Measurements from ENCODE around the gene PPP2R2C. TPM values are rescaled to one million over a fixed set of nuclear protein-coding genes. Genes with fewer than 3 reads are reported as not detected.

The PPP2R2C gene
- total and polyA plus RNA-seq, 7 experiments from 2014 or later, result not detected

DNA sequence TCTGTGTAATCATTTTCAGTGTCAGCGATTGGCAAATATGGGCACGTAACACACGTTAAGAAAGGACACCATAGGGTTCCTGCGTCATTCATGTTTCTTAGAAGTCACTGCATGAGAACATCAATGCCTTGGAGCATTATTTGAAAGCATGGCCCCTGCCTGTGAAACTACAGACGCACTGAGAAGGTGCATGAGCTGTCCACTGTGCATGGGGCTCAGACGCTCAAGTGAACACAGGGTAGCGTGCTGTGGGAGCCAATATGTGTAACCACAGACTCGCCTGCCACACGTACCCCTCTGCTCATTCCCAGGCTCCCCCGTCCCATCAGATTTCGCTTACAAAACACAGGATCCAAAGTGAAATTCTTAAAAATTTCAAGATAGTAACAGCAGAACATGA lies 6.5 kb downstream of the PPP2R2C start:
- H3K9me3 ChIP-seq (ENCODE audit: control insufficient read depth in 2 of 3, low read length in 3 of 3), result no peaks in the 10 kb centered on the region
- intact Hi-C loops (cut with micrococcal nuclease), result no loop called here
- no peak overlapping the region for H3K4me3 ChIP-seq (ENCODE audit: low read length)
- H3K27ac Mint-ChIP-seq, result no peak overlapping the region
- ATAC-seq (no peak), DNase-seq (no peak)
- H3K4me3 Mint-ChIP-seq, result no peak overlapping the region
- no peaks in the 10 kb centered on the region for H3K36me3 Mint-ChIP-seq
- CTCF ChIA-PET, result no interaction called here
- H3K4me1 Mint-ChIP-seq, result peaks cover 0 to 9% (median 5%) of the 10 kb centered on the region in 7 donors
- peaks cover 0 to 2% (median 0%) of the 10 kb centered on the region in 11 donors for H3K9me3 Mint-ChIP-seq
- H3K36me3 ChIP-seq (ENCODE audit: control insufficient read depth in 2 of 3, insufficient read depth in 3 of 3, low read length in 3 of 3), result no peaks in the 10 kb centered on the region
- H3K27me3 Mint-ChIP-seq, result peaks cover 32 to 73% (median 55%) of the 10 kb centered on the region in 5 donors
- POLR2A ChIA-PET, result no interaction called here
- no peak overlapping the region for H3K27ac ChIP-seq (ENCODE audit: low read depth, low read length)
- no peaks in the 10 kb centered on the region for H3K4me1 ChIP-seq (ENCODE audit: control insufficient read depth in 2 of 2, insufficient read depth in 2 of 2, low read length in 2 of 2)
- no peaks in the 10 kb centered on the region for H3K27me3 ChIP-seq (ENCODE audit: control insufficient read depth in 2 of 2, insufficient read depth in 2 of 2, low read length in 2 of 2)

DNA sequence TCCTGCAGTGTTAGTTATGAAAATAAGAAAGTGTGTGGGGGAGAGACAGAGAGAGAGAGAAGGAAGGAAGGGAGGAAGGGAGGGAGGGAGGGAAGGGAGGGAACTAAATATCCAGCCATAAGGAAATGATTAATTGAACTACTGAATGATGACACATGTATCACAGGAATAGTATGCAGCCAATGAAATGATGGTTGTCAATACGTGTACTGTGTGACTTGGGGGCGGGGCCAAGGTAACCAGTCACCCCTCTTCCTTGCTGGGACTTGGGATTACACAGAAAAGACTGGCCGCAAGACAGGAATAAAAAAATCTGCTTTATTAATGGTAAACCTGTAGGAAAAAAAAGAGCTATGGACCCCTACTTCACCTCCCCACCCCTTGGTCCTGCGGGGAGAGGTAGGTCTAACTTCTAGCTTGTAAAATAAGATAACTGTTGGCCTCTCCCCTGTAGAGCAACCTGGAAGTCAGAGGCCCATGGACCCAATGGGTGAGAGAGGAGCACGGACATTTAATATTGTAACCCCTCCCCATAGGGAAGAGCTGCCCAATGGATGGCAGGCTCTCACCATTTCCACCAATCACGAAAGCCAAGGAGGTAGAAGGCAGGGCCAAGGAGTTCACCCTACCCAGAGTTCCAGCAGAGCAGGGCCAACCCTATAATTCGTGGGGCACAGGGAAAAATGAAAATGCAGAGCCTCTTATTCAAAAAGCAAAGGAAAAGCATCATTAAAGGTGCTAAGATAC lies 7.4 kb downstream of the PPP2R2C start:
- no peak overlapping the region for H3K4me3 ChIP-seq (ENCODE audit: low read length)
- no peak for DNase-seq
- ChIA-PET CTCF (no interaction called here), POLR2A (no interaction called here)
- Mint-ChIP-seq H3K27me3 (peaks cover 29 to 75% (median 58%) of the 10 kb centered on the region in 5 donors), H3K36me3 (no peaks in the 10 kb centered on the region), H3K9me3 (peaks cover 0 to 3% (median 0%) of the 10 kb centered on the region in 11 donors), H3K4me1 (peaks cover 0 to 6% (median under 1%) of the 10 kb centered on the region in 7 donors), H3K27ac (no peak overlapping the region), H3K4me3 (no peak overlapping the region)
- no peaks in the 10 kb centered on the region for H3K4me1 ChIP-seq (ENCODE audit: control insufficient read depth in 2 of 2, insufficient read depth in 2 of 2, low read length in 2 of 2)
- intact Hi-C loops (cut with micrococcal nuclease), result no loop called here
- no peak overlapping the region for H3K27ac ChIP-seq (ENCODE audit: low read depth, low read length)
- no peaks in the 10 kb centered on the region for H3K27me3 ChIP-seq (ENCODE audit: control insufficient read depth in 2 of 2, insufficient read depth in 2 of 2, low read length in 2 of 2)
- no peaks in the 10 kb centered on the region for H3K36me3 ChIP-seq (ENCODE audit: control insufficient read depth in 2 of 3, insufficient read depth in 3 of 3, low read length in 3 of 3)
- no peaks in the 10 kb centered on the region for H3K9me3 ChIP-seq (ENCODE audit: control insufficient read depth in 2 of 3, low read length in 3 of 3)
- no peak for ATAC-seq

- intact Hi-C loops (cut with micrococcal nuclease), result no loop called here
- ATAC-seq (no peak), DNase-seq (no peak)
- H3K27me3 ChIP-seq (ENCODE audit: control insufficient read depth in 2 of 2, insufficient read depth in 2 of 2, low read length in 2 of 2), result no peaks in the 10 kb centered on the region
- ChIA-PET CTCF (no interaction called here), POLR2A (no interaction called here)
- H3K4me1 ChIP-seq (ENCODE audit: control insufficient read depth in 2 of 2, insufficient read depth in 2 of 2, low read length in 2 of 2), result no peaks in the 10 kb centered on the region
- H3K36me3 Mint-ChIP-seq, result no peaks in the 10 kb centered on the region
- no peak overlapping the region for H3K27ac Mint-ChIP-seq
- peaks cover 17 to 72% (median 54%) of the 10 kb centered on the region in 5 donors for H3K27me3 Mint-ChIP-seq
- H3K4me3 ChIP-seq (ENCODE audit: low read length), result no peak overlapping the region
- no peaks in the 10 kb centered on the region for H3K4me1 Mint-ChIP-seq
- H3K9me3 ChIP-seq (ENCODE audit: control insufficient read depth in 2 of 3, low read length in 3 of 3), result peaks cover 0 to 11% (median 0%) of the 10 kb centered on the region in 3 experiments
- H3K27ac ChIP-seq (ENCODE audit: low read depth, low read length), result no peak overlapping the region
- H3K9me3 Mint-ChIP-seq, result peaks cover 0 to 15% (median 8%) of the 10 kb centered on the region in 11 donors
- no peaks in the 10 kb centered on the region for H3K36me3 ChIP-seq (ENCODE audit: control insufficient read depth in 2 of 3, insufficient read depth in 3 of 3, low read length in 3 of 3)
- no peak overlapping the region for H3K4me3 Mint-ChIP-seq
These were observed 8.8 kb downstream of the PPP2R2C start for GRCh38 chr4:6463311-6464289.

DNA sequence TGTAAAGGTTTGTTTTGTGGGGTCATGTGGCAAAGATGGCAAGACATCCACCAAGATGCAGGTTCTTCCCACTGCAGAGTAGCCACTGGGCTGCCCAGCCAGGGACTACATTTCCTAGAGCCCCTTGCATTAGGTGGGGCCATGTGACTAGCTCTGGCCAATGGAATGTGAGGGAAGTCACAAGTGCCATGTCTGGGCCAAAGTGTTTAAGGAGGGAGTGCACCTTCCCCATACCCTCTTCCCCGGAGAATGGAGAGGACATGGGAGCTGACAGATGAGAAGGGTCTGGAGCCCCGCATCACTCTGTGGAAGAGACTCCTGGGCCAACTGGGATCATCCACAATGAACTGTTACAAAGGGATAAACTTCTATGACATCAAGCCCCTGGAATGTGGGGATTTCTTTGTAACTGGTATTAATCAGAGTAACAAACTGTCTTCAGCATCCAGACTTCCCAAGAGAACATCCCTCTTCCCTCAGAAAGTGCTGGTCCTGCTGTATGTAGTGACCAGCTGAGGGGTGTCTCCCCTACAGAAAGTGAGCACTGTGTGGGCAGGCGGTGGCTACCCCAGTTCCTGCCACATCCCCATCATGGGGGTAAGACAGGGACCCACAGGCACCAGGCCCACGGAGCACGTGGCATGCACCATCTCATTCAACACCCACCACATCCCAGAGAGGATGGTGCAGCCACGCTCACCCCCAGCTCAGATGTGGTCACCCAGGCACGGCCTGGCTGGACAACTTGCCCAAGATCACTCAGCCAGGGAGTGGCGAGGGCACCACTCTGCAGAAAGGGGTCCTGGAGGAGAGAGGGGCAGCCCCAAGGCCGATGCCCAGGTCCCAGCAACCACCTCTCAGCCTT lies 10.9 kb downstream of the PPP2R2C start:
- Mint-ChIP-seq H3K4me1 (no peaks in the 10 kb centered on the region), H3K27me3 (peaks cover 4 to 66% (median 49%) of the 10 kb centered on the region in 5 donors), H3K36me3 (no peaks in the 10 kb centered on the region), H3K27ac (no peak overlapping the region), H3K9me3 (peaks cover 0 to 25% (median 9%) of the 10 kb centered on the region in 11 donors), H3K4me3 (no peak overlapping the region)
- DNase-seq, result no peak
- ChIA-PET POLR2A (no interaction called here), CTCF (no interaction called here)
- no peak overlapping the region for H3K4me3 ChIP-seq (ENCODE audit: low read length)
- no peaks in the 10 kb centered on the region for H3K27me3 ChIP-seq (ENCODE audit: control insufficient read depth in 2 of 2, insufficient read depth in 2 of 2, low read length in 2 of 2)
- intact Hi-C loops (cut with micrococcal nuclease), result no loop called here
- no peak overlapping the region for H3K27ac ChIP-seq (ENCODE audit: low read depth, low read length)
- no peaks in the 10 kb centered on the region for H3K36me3 ChIP-seq (ENCODE audit: control insufficient read depth in 2 of 3, insufficient read depth in 3 of 3, low read length in 3 of 3)
- H3K4me1 ChIP-seq (ENCODE audit: control insufficient read depth in 2 of 2, insufficient read depth in 2 of 2, low read length in 2 of 2), result no peaks in the 10 kb centered on the region
- ATAC-seq, result no peak
- peaks cover 0 to 12% (median 0%) of the 10 kb centered on the region in 3 experiments for H3K9me3 ChIP-seq (ENCODE audit: control insufficient read depth in 2 of 3, low read length in 3 of 3)

GRCh38 chr4:6460876-6461275 lies 11.5 kb downstream of the PPP2R2C start:
- intact Hi-C loops (cut with micrococcal nuclease), result no loop called here
- peaks cover 4 to 63% (median 50%) of the 10 kb centered on the region in 5 donors for H3K27me3 Mint-ChIP-seq
- Histone ChIP-seq H3K4me1 (ENCODE audit: control insufficient read depth in 2 of 2, insufficient read depth in 2 of 2, low read length in 2 of 2) (no peaks in the 10 kb centered on the region), H3K27me3 (ENCODE audit: control insufficient read depth in 2 of 2, insufficient read depth in 2 of 2, low read length in 2 of 2) (no peaks in the 10 kb centered on the region), H3K36me3 (ENCODE audit: control insufficient read depth in 2 of 3, insufficient read depth in 3 of 3, low read length in 3 of 3) (no peaks in the 10 kb centered on the region), H3K9me3 (ENCODE audit: control insufficient read depth in 2 of 3, low read length in 3 of 3) (peaks cover 0 to 12% (median 0%) of the 10 kb centered on the region in 3 experiments), H3K27ac (ENCODE audit: low read depth, low read length) (no peak overlapping the region), H3K4me3 (ENCODE audit: low read length) (no peak overlapping the region)
- H3K4me3 Mint-ChIP-seq, result no peak overlapping the region
- H3K4me1 Mint-ChIP-seq, result no peaks in the 10 kb centered on the region
- CTCF ChIA-PET, result no interaction called here
- POLR2A ChIA-PET, result no interaction called here
- DNase-seq, result no peak
- no peak for ATAC-seq
- H3K27ac Mint-ChIP-seq, result no peak overlapping the region
- peaks cover 0 to 25% (median 9%) of the 10 kb centered on the region in 11 donors for H3K9me3 Mint-ChIP-seq
- H3K36me3 Mint-ChIP-seq, result no peaks in the 10 kb centered on the region

DNA sequence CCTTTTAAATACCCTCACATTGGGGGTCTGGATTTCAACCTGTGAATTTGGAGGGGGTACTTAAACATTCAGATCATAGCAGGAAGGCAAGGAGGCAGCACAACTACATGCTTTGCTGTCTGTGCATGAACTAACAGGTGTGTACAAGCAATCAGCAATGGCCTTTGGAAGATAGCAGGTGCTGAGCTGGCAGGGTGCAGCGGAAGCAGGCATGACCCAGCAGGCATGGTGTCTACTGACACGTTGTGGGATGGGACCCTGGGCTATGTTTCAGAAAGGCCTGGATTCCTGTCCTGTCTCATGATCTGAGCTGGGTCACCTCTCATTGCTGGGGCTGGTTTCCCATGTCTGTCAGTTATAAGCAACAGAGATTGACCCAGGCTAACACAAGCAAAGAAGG lies 13.9 kb downstream of the PPP2R2C start:
- CTCF ChIA-PET, result no interaction called here
- Mint-ChIP-seq H3K27ac (no peak overlapping the region), H3K9me3 (peaks cover 0 to 25% (median 9%) of the 10 kb centered on the region in 11 donors), H3K4me1 (no peaks in the 10 kb centered on the region), H3K4me3 (no peak overlapping the region), H3K27me3 (peaks cover 4 to 74% (median 40%) of the 10 kb centered on the region in 5 donors), H3K36me3 (no peaks in the 10 kb centered on the region)
- POLR2A ChIA-PET, result no interaction called here
- H3K4me1 ChIP-seq (ENCODE audit: control insufficient read depth in 2 of 2, insufficient read depth in 2 of 2, low read length in 2 of 2), result no peaks in the 10 kb centered on the region
- no peak overlapping the region for H3K4me3 ChIP-seq (ENCODE audit: low read length)
- DNase-seq (no peak), ATAC-seq (no peak)
- peaks cover 0 to 12% (median 0%) of the 10 kb centered on the region in 3 experiments for H3K9me3 ChIP-seq (ENCODE audit: control insufficient read depth in 2 of 3, low read length in 3 of 3)
- no peaks in the 10 kb centered on the region for H3K27me3 ChIP-seq (ENCODE audit: control insufficient read depth in 2 of 2, insufficient read depth in 2 of 2, low read length in 2 of 2)
- intact Hi-C loops (cut with micrococcal nuclease), result no loop called here
- H3K27ac ChIP-seq (ENCODE audit: low read depth, low read length), result no peak overlapping the region
- no peaks in the 10 kb centered on the region for H3K36me3 ChIP-seq (ENCODE audit: control insufficient read depth in 2 of 3, insufficient read depth in 3 of 3, low read length in 3 of 3)
